Esophagus mucosa (tissue), 1 donor: ENCODE results near the gene MAST2. TPM values are rescaled to one million over a fixed set of nuclear protein-coding genes. Genes with fewer than 3 reads are reported as not detected.
"Not testable (repeated sequence)": the region's sequence is repeated elsewhere in the genome, so short reads cannot be mapped to it uniquely, and the experiment has no call there.

ENCODE experiments used
- ATAC-seq: fragments of 200-7000 bp; cut with Tn5 transposase; one replicate; pipeline ENCODE4 v1.9.1; 2020
- total RNA-seq: library from RNA; stranded (reverse); gene quantifications from one replicate; pipeline ENCODE4 v1.2.4, GENCODE V29; 2023
- donor health status: DM: yes; HTN: yes; CAD: no.

MAST2 gene
- total RNA-seq, 1 donor from 2014 or later: 8.4 TPM

GRCh38 chr1:45945426-45945825 lies 142.0 kb downstream of the MAST2 start:
- peak; percentile 84 for ATAC-seq

GRCh38 chr1:45949462-45949861 lies 146.1 kb downstream of the MAST2 start:
- not testable (repeated sequence) for ATAC-seq

- peak; percentile 86 for ATAC-seq
Measured at GRCh38 chr1:45952072-45952471, 148.7 kb downstream of the MAST2 start.

- ATAC-seq: peak; percentile 79
Measured at GRCh38 chr1:45953934-45954847, 150.8 kb downstream of the MAST2 start.

- no peak for ATAC-seq
Measured at GRCh38 chr1:45957684-45958083, 154.3 kb downstream of the MAST2 start.

GRCh38 chr1:45958317-45958716 lies 154.9 kb downstream of the MAST2 start:
- no peak for ATAC-seq

GRCh38 chr1:45960930-45961715 lies 157.7 kb downstream of the MAST2 start:
- no peak for ATAC-seq

- not testable (repeated sequence) for ATAC-seq
Measured at GRCh38 chr1:45961936-45962335, 158.5 kb downstream of the MAST2 start.

GRCh38 chr1:45968941-45969666 lies 165.7 kb downstream of the MAST2 start:
- ATAC-seq: no peak

GRCh38 chr1:45969866-45970265 lies 166.5 kb downstream of the MAST2 start:
- no peak for ATAC-seq

GRCh38 chr1:45971335-45971734 lies 167.9 kb downstream of the MAST2 start:
- no peak for ATAC-seq

GRCh38 chr1:45971922-45972531 lies 168.6 kb downstream of the MAST2 start:
- no peak for ATAC-seq

GRCh38 chr1:45972621-45973020 lies 169.2 kb downstream of the MAST2 start:
- no peak for ATAC-seq

- ATAC-seq: no peak
Measured at GRCh38 chr1:45973121-45973520, 169.7 kb downstream of the MAST2 start.

GRCh38 chr1:45974541-45975269 lies 171.3 kb downstream of the MAST2 start:
- ATAC-seq: peak; percentile 59

GRCh38 chr1:45976623-45977022 lies 173.2 kb downstream of the MAST2 start:
- no peak for ATAC-seq

- ATAC-seq: peak; percentile 59
Measured at GRCh38 chr1:45979074-45979777, 175.8 kb downstream of the MAST2 start.

GRCh38 chr1:45979778-45980176 lies 176.4 kb downstream of the MAST2 start:
- ATAC-seq: no peak

GRCh38 chr1:45982359-45982758 lies 178.9 kb downstream of the MAST2 start:
- ATAC-seq: no peak

- ATAC-seq: no peak
Measured at GRCh38 chr1:45983967-45984366, 180.6 kb downstream of the MAST2 start.

- ATAC-seq: no peak
Measured at GRCh38 chr1:45987204-45987603, 183.8 kb downstream of the MAST2 start.
